Measurements from ENCODE around the gene ARID4B. TPM values are rescaled to one million over a fixed set of nuclear protein-coding genes. Genes with fewer than 3 reads are reported as not detected.
"Not testable (repeated sequence)": the region's sequence is repeated elsewhere in the genome, so short reads cannot be mapped to it uniquely, and the experiment has no call there.

The ARID4B gene, protein sequence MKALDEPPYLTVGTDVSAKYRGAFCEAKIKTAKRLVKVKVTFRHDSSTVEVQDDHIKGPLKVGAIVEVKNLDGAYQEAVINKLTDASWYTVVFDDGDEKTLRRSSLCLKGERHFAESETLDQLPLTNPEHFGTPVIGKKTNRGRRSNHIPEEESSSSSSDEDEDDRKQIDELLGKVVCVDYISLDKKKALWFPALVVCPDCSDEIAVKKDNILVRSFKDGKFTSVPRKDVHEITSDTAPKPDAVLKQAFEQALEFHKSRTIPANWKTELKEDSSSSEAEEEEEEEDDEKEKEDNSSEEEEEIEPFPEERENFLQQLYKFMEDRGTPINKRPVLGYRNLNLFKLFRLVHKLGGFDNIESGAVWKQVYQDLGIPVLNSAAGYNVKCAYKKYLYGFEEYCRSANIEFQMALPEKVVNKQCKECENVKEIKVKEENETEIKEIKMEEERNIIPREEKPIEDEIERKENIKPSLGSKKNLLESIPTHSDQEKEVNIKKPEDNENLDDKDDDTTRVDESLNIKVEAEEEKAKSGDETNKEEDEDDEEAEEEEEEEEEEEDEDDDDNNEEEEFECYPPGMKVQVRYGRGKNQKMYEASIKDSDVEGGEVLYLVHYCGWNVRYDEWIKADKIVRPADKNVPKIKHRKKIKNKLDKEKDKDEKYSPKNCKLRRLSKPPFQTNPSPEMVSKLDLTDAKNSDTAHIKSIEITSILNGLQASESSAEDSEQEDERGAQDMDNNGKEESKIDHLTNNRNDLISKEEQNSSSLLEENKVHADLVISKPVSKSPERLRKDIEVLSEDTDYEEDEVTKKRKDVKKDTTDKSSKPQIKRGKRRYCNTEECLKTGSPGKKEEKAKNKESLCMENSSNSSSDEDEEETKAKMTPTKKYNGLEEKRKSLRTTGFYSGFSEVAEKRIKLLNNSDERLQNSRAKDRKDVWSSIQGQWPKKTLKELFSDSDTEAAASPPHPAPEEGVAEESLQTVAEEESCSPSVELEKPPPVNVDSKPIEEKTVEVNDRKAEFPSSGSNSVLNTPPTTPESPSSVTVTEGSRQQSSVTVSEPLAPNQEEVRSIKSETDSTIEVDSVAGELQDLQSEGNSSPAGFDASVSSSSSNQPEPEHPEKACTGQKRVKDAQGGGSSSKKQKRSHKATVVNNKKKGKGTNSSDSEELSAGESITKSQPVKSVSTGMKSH (N-terminal part only)
- total RNA-seq = 10 to 100 TPM; 30.1 to 30.6 TPM

DNA sequence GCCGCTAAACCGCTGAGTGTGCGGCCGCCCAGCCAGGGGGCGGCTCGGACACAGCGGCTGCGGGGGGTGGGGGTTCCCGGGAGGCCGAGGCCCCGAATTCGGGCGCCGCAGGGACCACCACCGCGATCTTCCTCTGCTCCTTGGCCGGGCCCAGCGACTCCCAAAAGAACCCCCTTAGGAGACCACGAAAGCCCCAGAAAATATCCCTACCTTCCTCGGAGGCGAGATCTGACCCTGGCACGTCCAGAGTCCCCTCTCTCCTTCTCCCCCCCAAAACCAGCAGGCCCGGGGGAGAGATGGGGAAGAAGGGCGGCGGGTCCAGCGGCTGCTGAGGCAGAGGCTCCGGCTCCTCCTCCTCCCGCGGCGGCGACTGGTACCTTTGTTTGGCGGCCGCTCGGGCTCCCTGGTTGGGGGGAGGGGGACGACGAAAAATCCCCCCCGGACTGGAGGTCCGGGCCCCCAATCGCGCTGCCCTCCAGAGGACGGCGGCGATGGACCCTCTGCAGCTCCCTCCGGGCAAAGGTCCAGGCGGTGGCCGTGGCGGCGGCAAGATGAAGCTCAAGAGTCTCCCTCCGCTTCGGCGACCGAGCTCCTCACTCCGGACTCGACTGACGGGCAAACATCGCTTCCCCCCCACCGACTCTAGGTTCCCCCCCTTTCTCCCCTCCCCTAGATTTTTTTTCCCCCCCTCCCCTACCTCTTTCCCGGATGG is at the start of gene ARID4B:
ARID4B (minus strand) TSS at position 621 of the 712 bp plus-strand sequence. CDS start 1,260 bp downstream, outside the sequence.
- peak; percentile 67 for DNase-seq
- peaks cover 23% of the 10 kb centered on the region for H3K36me3 Mint-ChIP-seq
- H3K27ac Mint-ChIP-seq = peak within 1 kb of the TSS; percentile 95
- peaks cover 30% of the 10 kb centered on the region for H3K4me1 Mint-ChIP-seq
- no peaks in the 10 kb centered on the region for H3K27me3 Mint-ChIP-seq
- peak within 1 kb of the TSS; percentile 89 for H3K4me3 Mint-ChIP-seq
- H3K9me3 Mint-ChIP-seq = no peaks in the 10 kb centered on the region

DNA sequence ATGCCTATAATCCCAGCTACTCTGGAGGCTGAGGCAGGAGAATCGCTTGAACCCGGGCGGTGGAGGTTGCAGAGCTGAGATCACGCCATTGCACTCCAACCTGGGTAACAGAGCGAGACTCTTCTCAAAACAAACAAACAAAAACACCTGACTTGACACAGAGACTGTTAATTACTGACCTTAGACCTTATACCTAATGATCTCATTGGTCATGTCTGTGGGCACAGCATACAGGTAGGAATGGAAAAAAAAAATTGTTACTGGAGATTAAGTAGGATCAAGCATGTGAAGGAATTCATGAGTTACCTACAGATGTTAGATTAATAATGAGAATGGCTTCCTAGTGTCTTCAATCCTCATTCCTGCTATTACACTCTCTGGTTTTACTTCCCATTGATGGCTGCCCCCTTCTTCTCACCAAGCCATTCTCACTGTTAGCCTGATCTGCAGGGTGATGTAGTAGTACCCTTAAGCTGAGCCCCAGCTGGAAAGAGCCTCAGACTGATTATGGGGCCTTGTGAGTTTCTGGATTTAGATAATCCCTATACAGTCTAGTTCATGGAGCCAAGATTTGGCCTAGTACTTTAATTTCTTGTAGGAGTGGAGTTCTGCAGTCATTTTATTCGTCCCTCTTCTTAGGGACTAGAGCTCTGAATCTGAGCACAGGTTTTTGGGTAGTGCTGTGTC is 48.1 kb upstream of the ARID4B start:
- Mint-ChIP-seq H3K9me3 (no peaks in the 10 kb centered on the region), H3K27me3 (no peaks in the 10 kb centered on the region), H3K27ac (no peak overlapping the region)

DNA sequence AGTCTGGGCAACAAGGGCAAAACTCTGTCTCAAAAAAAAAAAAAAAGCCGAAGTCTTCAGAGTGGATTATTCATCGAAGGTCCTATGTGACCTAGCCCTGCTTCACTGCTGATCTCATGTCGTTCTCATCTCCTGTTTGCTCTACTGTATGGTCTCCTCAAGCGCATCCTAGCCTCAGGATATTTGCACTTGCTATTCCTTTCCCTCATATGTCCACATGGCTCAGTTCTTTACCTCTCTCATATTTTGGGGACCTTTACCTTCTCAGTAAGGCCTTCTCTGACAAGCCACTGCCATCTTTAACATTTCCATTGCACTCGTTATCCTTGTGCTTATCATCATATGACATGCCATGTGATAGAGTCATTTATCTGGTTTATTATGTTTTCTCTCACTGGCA is 41.8 kb upstream of the ARID4B start:
- no peak overlapping the region for H3K27ac Mint-ChIP-seq
- H3K4me3 Mint-ChIP-seq = no peak overlapping the region
- H3K36me3 Mint-ChIP-seq = peaks cover 8% of the 10 kb centered on the region
- peaks cover 22% of the 10 kb centered on the region for H3K4me1 Mint-ChIP-seq
- no peak for DNase-seq
- H3K27me3 Mint-ChIP-seq = no peaks in the 10 kb centered on the region
- H3K9me3 Mint-ChIP-seq = no peaks in the 10 kb centered on the region

More for the DNA sequence above, 48.1 kb upstream of the ARID4B start:
- Mint-ChIP-seq H3K4me1 (peaks cover 9% of the 10 kb centered on the region), H3K4me3 (no peak overlapping the region), H3K36me3 (peaks cover 11% of the 10 kb centered on the region)
- no peak for DNase-seq

DNA sequence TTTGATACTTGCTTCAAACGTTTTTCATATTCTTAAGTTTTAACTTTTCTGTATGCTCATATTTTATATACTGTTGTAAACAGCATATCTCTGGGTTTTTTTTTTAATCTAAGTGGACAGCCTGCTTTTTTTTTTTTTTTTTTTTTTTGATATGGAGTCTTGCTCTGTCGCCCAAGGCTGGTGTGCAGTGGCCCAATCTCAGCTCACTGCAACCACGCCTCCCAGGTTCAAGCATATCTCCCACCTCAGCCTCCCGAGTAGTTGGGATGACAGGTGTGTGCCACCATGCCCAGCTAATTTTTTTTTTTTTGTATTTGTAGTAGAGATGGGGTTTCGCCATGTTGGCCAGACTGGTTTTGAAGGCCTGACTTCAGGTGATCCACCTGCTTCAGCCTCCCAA is 40.4 kb upstream of the ARID4B start:
- DNase-seq = no peak
- H3K27ac Mint-ChIP-seq = no peak overlapping the region
- peak overlapping the region; percentile 97 for H3K4me3 Mint-ChIP-seq
- peaks cover 8% of the 10 kb centered on the region for H3K36me3 Mint-ChIP-seq
- H3K27me3 Mint-ChIP-seq = no peaks in the 10 kb centered on the region
- peaks cover 22% of the 10 kb centered on the region for H3K4me1 Mint-ChIP-seq
- H3K9me3 Mint-ChIP-seq = no peaks in the 10 kb centered on the region

DNA sequence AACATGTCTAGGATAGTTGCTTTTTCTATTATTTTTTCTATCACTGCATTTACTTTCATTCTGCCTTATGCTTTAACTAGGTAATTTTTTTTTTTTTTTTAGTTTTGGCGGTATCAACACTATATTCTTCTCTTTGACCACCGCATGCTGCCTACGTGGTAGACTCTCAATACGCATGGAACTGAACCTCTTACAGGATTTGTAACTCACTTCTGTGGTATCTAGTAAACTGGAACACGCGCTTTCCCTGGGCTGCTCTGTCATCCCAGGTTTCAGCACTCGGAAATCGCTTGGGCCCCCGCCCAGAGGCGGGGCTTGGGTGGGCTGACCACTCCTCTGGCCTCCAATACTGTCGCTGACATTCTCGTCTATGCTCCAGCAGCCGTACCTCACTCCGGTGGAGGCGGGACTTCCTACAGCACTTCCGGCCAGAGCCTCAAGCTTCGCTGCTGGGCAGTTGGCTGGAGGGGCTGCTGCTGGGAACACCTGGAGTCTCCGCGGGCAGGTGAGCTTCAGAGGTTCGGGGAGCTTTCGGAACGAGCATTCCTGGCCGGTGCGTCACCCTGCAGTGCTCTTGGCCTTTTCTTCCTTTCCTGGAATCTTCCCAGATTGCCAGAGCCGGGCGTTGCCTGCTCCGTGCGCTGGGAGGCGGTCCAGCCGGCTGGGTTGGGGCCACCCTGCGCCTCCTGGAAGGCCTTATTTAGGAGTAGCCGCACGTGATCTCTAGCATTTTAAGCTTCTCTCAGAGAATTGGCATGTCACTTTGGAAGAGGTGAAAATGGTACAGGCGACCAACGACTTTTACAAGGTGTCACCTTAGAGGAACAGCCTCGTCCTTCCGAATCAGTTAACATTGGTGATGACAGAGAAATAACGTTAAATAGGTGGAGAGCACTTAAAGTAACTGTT is 39.3 kb upstream of the ARID4B start, which contains the start of gene TBCE:
TBCE (plus strand) TSS at position 428 of the 909 bp plus-strand sequence. CDS start 12,623 bp downstream, outside the sequence.
- H3K4me3 Mint-ChIP-seq = peak within 1 kb of the TSS; percentile 97
- peaks cover 7% of the 10 kb centered on the region for H3K36me3 Mint-ChIP-seq
- H3K27ac Mint-ChIP-seq = peak within 1 kb of the TSS; percentile 95
- peaks cover 22% of the 10 kb centered on the region for H3K4me1 Mint-ChIP-seq
- no peaks in the 10 kb centered on the region for H3K27me3 Mint-ChIP-seq
- H3K9me3 Mint-ChIP-seq = no peaks in the 10 kb centered on the region
- peak; percentile 90 for DNase-seq

DNA sequence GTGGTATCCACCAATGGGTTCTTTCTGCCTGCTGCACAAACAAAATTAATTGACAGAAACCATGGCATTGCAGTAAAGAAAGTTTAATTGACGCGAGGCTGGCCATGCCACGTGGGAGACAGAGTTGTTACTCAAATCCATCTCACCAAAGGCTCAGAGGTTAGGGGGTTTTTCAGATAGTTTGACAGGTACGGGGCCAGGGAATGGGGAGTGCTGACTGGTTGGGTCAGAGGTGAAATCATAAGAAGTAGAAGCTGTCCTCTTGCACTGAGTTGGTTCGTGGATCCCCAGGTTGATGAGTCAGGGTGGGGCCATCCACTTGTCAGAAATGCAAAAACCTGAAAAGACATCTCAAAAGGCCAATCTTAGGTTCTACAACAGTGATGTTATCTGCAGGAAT is 38.3 kb upstream of the ARID4B start:
- H3K36me3 Mint-ChIP-seq = peaks cover 7% of the 10 kb centered on the region
- peak overlapping the region; percentile 95 for H3K27ac Mint-ChIP-seq
- peak; percentile 34 for DNase-seq
- no peaks in the 10 kb centered on the region for H3K9me3 Mint-ChIP-seq
- peak overlapping the region; percentile 97 for H3K4me3 Mint-ChIP-seq
- no peaks in the 10 kb centered on the region for H3K27me3 Mint-ChIP-seq
- peaks cover 22% of the 10 kb centered on the region for H3K4me1 Mint-ChIP-seq

DNA sequence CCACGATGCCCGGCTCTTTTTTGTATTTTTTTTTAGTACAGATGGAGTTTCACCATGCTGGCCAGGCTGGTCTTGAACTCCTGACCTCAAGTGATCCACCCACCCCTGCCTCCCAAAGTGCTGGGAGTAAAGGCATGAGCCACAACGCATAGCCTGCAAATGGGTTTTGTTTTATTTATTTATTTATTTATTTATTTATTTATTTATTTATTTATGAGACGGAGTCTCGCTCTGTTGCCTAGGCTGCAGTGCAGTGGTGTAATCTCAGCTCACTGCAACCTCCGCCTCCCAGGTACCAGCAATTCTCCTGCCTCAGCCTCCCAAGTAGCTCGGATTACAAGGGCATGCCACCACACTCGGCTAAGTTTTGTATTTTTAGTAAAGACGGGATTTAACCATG is 36.2 kb upstream of the ARID4B start:
- not testable (repeated sequence) for H3K36me3 Mint-ChIP-seq, H3K4me3 Mint-ChIP-seq, H3K9me3 Mint-ChIP-seq, H3K27me3 Mint-ChIP-seq, H3K27ac Mint-ChIP-seq, DNase-seq
- H3K4me1 Mint-ChIP-seq = peaks cover 22% of the 10 kb centered on the region

DNA sequence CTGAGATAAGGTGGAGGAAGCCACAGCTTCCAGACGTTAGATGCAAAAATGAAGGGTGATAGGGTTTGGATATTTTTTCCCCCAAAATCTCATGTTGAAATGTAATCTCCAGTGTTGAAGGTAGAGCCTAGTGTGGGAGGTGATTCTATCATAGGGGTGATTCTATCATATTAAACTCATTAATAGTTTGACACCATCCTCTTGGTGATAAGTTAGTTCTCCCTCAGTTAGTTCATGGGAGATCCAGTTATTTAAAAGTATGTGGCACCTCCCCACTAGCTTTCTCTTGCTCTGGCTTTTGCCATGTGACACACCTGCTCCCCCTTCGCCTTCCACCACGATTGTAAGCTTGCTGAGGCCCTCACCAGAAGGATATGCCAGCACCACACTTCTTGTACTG is 30.9 kb upstream of the ARID4B start:
- no peak for DNase-seq
- Mint-ChIP-seq H3K27me3 (no peaks in the 10 kb centered on the region), H3K4me3 (no peak overlapping the region), H3K36me3 (no peaks in the 10 kb centered on the region), H3K9me3 (no peaks in the 10 kb centered on the region), H3K4me1 (no peaks in the 10 kb centered on the region), H3K27ac (no peak overlapping the region)

DNA sequence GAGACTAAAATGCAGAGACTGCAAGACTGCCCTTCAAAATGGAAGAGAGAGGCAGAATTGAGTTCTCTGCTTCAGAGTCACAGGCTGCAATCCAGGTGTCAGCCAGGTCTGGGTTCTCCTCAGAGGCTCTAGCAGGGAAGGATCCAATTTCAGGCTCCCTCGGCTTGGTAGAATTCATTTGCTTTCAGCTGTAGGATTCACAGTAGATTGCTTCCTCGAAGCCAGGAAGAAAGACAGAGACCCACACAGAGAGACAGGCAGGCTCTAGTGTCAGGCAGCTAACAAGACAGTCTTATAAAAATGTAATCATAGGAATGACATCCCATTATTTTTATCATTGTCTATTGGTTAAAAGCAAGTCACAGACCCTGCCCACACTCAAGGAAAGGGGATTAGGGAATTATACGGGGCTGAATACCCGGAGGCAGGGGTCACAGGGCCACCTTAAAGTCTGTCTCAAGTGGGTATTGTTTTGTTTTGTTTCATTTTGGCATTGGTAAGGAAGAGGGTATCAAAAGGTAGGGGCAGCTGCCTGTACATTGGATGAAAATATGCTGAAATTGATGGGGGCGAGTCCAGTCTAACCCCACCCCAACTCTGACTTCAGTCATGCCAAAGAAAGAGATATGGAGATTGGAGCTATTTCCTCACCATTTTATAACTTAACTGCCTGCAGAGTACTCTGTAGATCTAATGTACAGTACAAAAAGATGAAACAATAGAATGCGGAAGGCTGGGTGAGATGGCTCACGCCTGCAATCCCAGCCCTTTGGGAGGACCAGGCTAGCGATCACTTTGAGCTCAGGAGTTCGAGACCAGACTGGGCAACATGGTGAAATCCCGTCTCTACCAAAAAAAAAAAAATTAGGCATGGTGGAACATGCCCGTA is 29.8 kb upstream of the ARID4B start:
- Mint-ChIP-seq H3K36me3 (no peaks in the 10 kb centered on the region), H3K4me1 (no peaks in the 10 kb centered on the region), H3K4me3 (no peak overlapping the region), H3K27me3 (no peaks in the 10 kb centered on the region), H3K27ac (no peak overlapping the region), H3K9me3 (no peaks in the 10 kb centered on the region)
- DNase-seq = no peak

DNA sequence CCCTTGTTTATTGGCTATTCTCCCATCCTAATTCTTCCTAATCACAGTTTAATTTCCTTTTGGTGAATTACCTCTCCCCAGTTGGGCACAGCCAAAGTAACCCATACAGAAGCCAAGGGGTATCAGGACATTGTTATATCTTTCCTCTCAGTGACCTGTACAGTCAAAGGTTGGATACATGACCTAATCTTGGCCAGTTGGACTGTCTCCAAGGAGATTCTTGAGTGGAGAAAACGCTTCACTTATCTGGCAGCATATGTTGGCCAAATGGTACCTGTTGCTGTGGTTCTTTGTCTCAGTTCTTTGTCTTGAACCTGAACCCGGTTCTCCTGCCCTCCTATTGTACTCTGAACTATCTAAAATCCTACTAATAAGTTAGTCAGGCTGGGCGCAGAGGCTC is 23.9 kb upstream of the ARID4B start:
- H3K9me3 Mint-ChIP-seq = no peaks in the 10 kb centered on the region
- H3K4me3 Mint-ChIP-seq = no peak overlapping the region
- DNase-seq = no peak
- peaks cover under 1% of the 10 kb centered on the region for H3K36me3 Mint-ChIP-seq
- no peak overlapping the region for H3K27ac Mint-ChIP-seq
- H3K4me1 Mint-ChIP-seq = no peaks in the 10 kb centered on the region
- H3K27me3 Mint-ChIP-seq = no peaks in the 10 kb centered on the region

DNA sequence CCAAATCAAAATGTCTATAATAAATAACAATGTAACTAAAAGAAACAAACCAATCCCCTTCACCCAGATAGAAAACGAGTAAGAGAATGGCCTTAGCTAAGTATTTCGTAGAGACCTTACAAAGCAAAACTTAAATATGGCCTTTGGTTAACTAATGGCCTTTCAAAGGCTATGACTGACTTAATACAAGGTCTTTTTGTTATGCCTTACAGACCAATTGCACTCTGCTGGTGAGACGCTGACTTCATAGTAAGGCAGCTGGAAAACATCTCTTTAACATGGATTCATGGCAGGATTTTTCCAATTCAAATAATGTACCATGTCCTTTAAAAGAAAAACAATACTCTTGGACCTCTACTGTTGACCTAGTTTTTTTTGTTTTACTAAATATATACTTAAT is 23.5 kb upstream of the ARID4B start:
- H3K4me3 Mint-ChIP-seq = no peak overlapping the region
- peaks cover 3% of the 10 kb centered on the region for H3K36me3 Mint-ChIP-seq
- H3K4me1 Mint-ChIP-seq = no peaks in the 10 kb centered on the region
- no peak overlapping the region for H3K27ac Mint-ChIP-seq
- no peaks in the 10 kb centered on the region for H3K9me3 Mint-ChIP-seq
- no peak for DNase-seq
- H3K27me3 Mint-ChIP-seq = no peaks in the 10 kb centered on the region

DNA sequence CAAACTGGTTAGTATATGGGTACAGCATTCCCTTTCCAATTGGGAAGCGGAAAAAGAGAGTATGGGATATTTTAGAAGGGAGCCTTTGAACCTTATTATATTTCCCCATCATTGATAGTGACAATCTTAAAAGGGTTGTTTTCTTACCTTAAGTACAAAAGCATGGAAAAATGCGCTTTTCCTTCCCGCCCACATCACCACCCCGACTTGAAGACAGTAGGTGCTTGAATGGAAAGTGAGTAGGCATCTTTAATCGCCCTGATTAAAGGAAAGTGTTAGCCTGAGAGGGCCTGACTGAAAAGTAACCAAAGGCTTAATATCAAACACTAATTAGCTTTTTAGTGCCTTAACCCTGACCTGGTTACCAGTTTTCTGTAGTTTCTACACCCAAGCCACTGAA is 15.7 kb upstream of the ARID4B start:
- Mint-ChIP-seq H3K27ac (no peak overlapping the region), H3K27me3 (no peaks in the 10 kb centered on the region), H3K9me3 (no peaks in the 10 kb centered on the region), H3K4me1 (peaks cover 10% of the 10 kb centered on the region), H3K4me3 (no peak overlapping the region), H3K36me3 (peaks cover 24% of the 10 kb centered on the region)
- no peak for DNase-seq

Data from activated naive CD8-positive, alpha-beta T cell treated with anti-CD3 and anti-CD28 coated beads for 36 hours (primary cell).